Stomach (tissue), 9 donors: Measurements from ENCODE around the gene PLEKHH1. TPM values are rescaled to one million over a fixed set of nuclear protein-coding genes. Genes with fewer than 3 reads are reported as not detected.
"Not testable (repeated sequence)": the region's sequence is repeated elsewhere in the genome, so short reads cannot be mapped to it uniquely, and the experiment has no call there.

Source experiments
- DNase-seq, 2 donors: peaks; one replicate each; pipeline versions ENCODE4 v3.0.0 to v3.0.0-alpha.2; 2013 to 2019
- H3K27ac ChIP-seq, 5 donors: fragments of 200-600 bp in 4 of 5; sonication (generic) in 4 of 5; one replicate each; pipeline ENCODE4 v1.5.1; 2013 to 2019; ENCODE audit warnings: mild to moderate bottlenecking in 1 of 5, moderate library complexity in 1 of 5
- H3K27me3 ChIP-seq, 3 donors: fragments of 200-600 bp; sonication (generic); one replicate each; pipeline ENCODE4 v1.5.1; 2017 to 2019; ENCODE audit warnings: mixed run types in 1 of 3
- H3K36me3 ChIP-seq, 4 donors: fragments of 200-600 bp; sonication (generic); 1 replicate in 3 of 4; 2 replicates in 1 of 4; pipeline ENCODE4 v1.5.1; 2016 to 2019
- H3K4me1 ChIP-seq, 4 donors: fragments of 200-600 bp; sonication (generic); one replicate each; pipeline ENCODE4 v1.5.1; 2016 to 2019
- H3K4me3 ChIP-seq, 4 donors: fragments of 200-600 bp; sonication (generic) in 3 of 4; one replicate each; pipeline ENCODE4 v1.5.1; 2016 to 2019; ENCODE audit warnings: mild to moderate bottlenecking in 1 of 4
- H3K9me3 ChIP-seq, 4 donors: fragments of 200-600 bp; sonication (generic); one replicate each; pipeline ENCODE4 v1.5.1; 2016 to 2019
- EP300 ChIP-seq: sonication (generic); formaldehyde crosslinking; IDR thresholded peaks from one replicate; pipeline ENCODE4 v1.6.1; 2017; ENCODE audit warnings: antibody characterized with exemption
- POLR2A ChIP-seq, 4 donors: fragments of 450-650 bp; IDR thresholded peaks; one replicate each; pipeline ENCODE4 v1.6.1; 2016; ENCODE audit warnings: antibody characterized with exemption in 4 of 4, control low read depth in 2 of 4, mild to moderate bottlenecking in 1 of 4, moderate library complexity in 1 of 4
- POLR2AphosphoS5 ChIP-seq, 3 donors: sonication (generic); formaldehyde crosslinking; IDR thresholded peaks; one replicate each; pipeline ENCODE4 v1.6.1; 2016; ENCODE audit warnings: antibody characterized with exemption in 3 of 3
- WGBS, 5 donors: extraction: QIAGEN DNeasy Blood & Tissue Kit in 3 of 5; methylation state at CpG; one replicate each; pipeline versions ENCODE4 v1.1.5 to v1.1.7; 2013 to 2018; 5-methylcytosine and 5-hydroxymethylcytosine counted together
- intact Hi-C: fragments of 100-400 bp; cut with DNase I; formaldehyde crosslinking; loops from one replicate; pipeline ENCODE4 v1.15.1; 2023; ENCODE audit warnings: low total_unique reads
- polyA plus RNA-seq, 3 donors: library from polyadenylated mRNA; stranded (reverse); fragments of 200-250 nt; gene quantifications; one replicate each; pipeline ENCODE4 v1.2.3, GENCODE V29; 2013
- total RNA-seq, 5 donors: library from RNA; depleted of rRNA; stranded (reverse); fragments of >200 nt; gene quantifications; one replicate each; pipeline versions ENCODE4 v1.1.0 to v1.2.3, GENCODE V29; 2014 to 2016
- TF ChIP-seq, protein P1 (sequence below), 7 experiments: fragments of 450-650 bp in 4 of 7; fragments of 200-600 bp in 3 of 7; sonication (generic) in 3 of 7; IDR thresholded peaks; one replicate each; pipeline ENCODE4 v1.5.1; 2016 to 2019; ENCODE audit warnings: antibody characterized with exemption in 7 of 7, control low read depth in 2 of 7, mild to moderate bottlenecking in 1 of 7
- donor health status: healthy with polysubstance abuse.
- donor health status: Bipolar disorder and iron deficiency.
- donor health status: healthy.

Gene PLEKHH1
- total and polyA plus RNA-seq, 8 donors: 3.8 to 136 (median 31.4) TPM

DNA sequence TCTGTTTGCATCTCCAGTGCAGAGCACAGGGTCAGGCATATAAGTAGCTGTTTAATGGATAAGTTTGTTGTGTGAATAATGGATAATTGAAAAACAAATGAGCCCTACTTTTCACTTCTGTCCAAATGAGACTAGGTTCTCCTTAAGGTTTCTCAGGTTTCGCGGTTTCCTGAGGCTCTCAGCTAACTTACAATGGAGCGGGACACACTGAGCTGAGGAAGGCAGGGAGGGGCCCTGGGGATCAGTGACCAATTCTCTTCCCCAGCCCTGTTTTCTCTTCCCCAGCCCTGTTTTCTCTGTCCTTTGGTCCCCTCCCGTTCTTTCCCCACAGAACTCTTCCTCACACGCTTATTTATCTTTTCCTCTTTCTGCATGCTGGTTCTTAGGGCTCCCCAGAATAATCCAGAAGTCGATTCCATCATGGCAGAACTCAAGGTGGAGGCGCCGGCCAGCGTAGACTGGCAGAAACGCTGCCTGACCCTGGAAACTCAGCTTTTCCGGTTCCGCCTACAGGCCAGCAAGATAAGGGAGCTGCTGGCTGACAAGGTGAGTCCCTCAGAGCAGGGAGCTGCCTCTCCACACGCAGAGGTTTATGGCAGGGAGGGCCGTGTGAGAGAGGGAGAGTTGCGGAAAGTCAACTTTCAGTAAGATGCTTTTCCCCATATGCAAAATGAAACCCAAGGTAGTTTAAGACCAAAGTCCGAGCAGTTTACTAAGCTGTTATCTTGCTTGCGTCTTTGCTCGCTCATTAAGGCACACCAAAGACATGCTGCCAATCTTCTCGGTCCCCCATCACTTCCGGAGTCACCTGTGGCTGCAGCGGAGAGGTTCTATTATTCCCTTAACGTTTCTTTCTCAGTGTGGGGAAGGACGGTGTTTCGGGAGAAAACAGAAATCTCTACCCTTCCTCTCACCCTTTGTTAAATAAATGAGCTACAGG lies 8.6 kb downstream of the PLEKHH1 start:
- Histone ChIP-seq H3K27ac (peak overlapping the region; percentile 64 to 77 (median 72)), H3K27me3 (no peaks in the 10 kb centered on the region), H3K4me1 (no peaks in the 10 kb centered on the region), H3K36me3 (peaks cover 0 to 17% (median 1%) of the 10 kb centered on the region in 4 donors), H3K9me3 (no peaks in the 10 kb centered on the region), H3K4me3 (peak overlapping the region in 3 of 4 donors; percentile 21 to 33 (median 26))
- WGBS, 5 donors: 22 to 36% (median 29%) methylated on average over 24 of the region's 24 CpGs
- DNase-seq: peak; percentile 76 to 89
- intact Hi-C loops: no loop called here
- TF ChIP-seq POLR2A (IDR thresholded peaks at IDR 0.05) (no peak), POLR2AphosphoS5 (IDR thresholded peaks at IDR 0.05) (peak in 2 of 3 donors; percentile 67 to 73), EP300 (no peak)
- TF ChIP-seq, protein P1, sequence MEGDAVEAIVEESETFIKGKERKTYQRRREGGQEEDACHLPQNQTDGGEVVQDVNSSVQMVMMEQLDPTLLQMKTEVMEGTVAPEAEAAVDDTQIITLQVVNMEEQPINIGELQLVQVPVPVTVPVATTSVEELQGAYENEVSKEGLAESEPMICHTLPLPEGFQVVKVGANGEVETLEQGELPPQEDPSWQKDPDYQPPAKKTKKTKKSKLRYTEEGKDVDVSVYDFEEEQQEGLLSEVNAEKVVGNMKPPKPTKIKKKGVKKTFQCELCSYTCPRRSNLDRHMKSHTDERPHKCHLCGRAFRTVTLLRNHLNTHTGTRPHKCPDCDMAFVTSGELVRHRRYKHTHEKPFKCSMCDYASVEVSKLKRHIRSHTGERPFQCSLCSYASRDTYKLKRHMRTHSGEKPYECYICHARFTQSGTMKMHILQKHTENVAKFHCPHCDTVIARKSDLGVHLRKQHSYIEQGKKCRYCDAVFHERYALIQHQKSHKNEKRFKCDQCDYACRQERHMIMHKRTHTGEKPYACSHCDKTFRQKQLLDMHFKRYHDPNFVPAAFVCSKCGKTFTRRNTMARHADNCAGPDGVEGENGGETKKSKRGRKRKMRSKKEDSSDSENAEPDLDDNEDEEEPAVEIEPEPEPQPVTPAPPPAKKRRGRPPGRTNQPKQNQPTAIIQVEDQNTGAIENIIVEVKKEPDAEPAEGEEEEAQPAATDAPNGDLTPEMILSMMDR (IDR thresholded peaks at IDR 0.05): no peak

DNA sequence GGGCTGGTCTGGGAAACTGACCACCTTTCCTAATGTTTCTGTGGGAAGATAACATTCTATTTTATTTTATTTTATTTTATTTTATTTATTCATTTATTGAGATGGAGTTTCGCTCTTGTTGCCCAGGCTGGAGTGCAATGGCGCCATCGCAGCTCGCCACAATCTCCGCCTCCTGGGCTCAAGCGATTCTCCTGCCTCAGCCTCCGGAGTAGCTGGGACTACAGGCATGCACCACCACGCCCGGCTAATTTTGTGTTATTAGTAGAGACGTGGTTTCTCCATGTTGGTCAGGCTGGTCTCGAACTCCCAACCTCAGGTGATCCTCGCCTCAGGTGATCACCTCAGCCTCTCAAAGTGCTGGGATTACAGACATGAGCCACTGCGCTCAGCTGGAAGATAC lies 9.5 kb downstream of the PLEKHH1 start:
- H3K27ac ChIP-seq, H3K4me3 ChIP-seq, H3K9me3 ChIP-seq, H3K4me1 ChIP-seq, DNase-seq, H3K27me3 ChIP-seq, intact Hi-C loops: not testable (repeated sequence)
- 88 to 94% (median 93%) methylated on average over 13 of the region's 13 CpGs for WGBS, 5 donors
- H3K36me3 ChIP-seq: peaks cover 0 to 17% (median 1%) of the 10 kb centered on the region in 4 donors

DNA sequence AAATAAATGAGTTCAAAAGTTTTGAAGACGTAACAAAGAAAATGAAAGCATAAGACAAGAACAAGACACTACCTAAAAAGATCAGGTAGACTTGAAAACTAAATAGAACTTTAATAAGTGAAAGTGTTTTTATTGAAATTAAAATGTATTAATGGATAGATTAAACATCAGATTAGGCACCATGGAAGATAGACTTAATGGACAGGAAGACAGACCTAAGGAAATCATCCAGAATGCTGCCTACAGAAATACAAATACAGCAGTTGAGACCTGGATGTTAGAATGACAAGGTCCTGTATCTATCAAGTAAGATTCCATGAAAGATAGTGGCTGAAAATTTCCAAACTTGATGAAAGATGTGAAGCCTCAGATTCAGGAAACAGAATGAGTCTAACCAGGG lies 11.5 kb downstream of the PLEKHH1 start:
- 95 to 100% (median 97%) methylated on average over 1 of the region's 1 CpG for WGBS, 5 donors

DNA sequence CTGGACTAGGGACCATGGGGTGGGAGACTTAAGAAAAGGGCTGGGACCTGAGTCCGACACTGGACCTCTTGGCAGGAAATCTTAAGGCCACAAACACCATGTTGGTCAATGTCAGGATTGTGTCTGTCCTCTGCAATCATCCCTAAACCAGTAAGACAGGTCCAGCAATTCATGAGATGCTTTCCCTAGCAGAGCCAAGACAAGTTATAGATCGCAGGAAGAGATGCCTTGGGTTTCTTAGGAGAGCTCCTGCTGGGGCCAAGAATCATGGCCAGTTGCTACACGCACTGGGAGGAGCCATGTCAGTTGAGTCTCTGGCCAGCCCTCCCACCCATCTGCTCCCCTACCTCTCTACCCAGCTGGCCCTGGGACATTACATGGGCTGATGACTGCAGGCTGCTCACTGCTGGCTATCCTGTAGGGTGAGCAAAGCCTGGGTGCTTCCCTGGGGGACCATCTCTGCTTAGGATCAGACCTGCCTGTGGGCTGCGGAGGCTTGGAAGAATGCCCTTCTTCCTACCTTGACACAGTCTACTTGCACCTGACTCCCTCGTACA lies 14.2 kb downstream of the PLEKHH1 start:
- no peaks in the 10 kb centered on the region for H3K4me1 ChIP-seq
- DNase-seq: no peak
- intact Hi-C loops: no loop called here
- H3K4me3 ChIP-seq: no peak overlapping the region
- no peak overlapping the region for H3K27ac ChIP-seq
- H3K27me3 ChIP-seq: no peaks in the 10 kb centered on the region
- WGBS, 5 donors: 88 to 94% (median 91%) methylated on average over 3 to 5 of the region's 5 CpGs
- TF ChIP-seq POLR2A (IDR thresholded peaks at IDR 0.05) (no peak), POLR2AphosphoS5 (IDR thresholded peaks at IDR 0.05) (no peak), EP300 (no peak)
- TF ChIP-seq, protein P1 (IDR thresholded peaks at IDR 0.05): no peak
- H3K9me3 ChIP-seq: no peaks in the 10 kb centered on the region
- H3K36me3 ChIP-seq: peaks cover 0 to 17% (median 1%) of the 10 kb centered on the region in 4 donors

More for the DNA sequence above, 11.5 kb downstream of the PLEKHH1 start:
- Histone ChIP-seq H3K9me3 (no peaks in the 10 kb centered on the region), H3K4me3 (no peak overlapping the region), H3K36me3 (peaks cover 0 to 17% (median 1%) of the 10 kb centered on the region in 4 donors), H3K27ac (no peak overlapping the region), H3K27me3 (no peaks in the 10 kb centered on the region), H3K4me1 (no peaks in the 10 kb centered on the region)
- TF ChIP-seq POLR2AphosphoS5 (IDR thresholded peaks at IDR 0.05) (no peak), EP300 (no peak), POLR2A (IDR thresholded peaks at IDR 0.05) (no peak)
- TF ChIP-seq, protein P1 (IDR thresholded peaks at IDR 0.05): no peak
- intact Hi-C loops: no loop called here
- no peak for DNase-seq
